GM18870 (cell line): ENCODE data around the gene CPA1.

Source experiments
- ATAC-seq: cut with Tn5 transposase; IDR thresholded peaks from one replicate; pipeline ENCODE4 v1.9.1; 2021; ENCODE audit warnings: moderate library complexity; ENCODE audit not compliant: unreplicated experiment

Gene CPA1

GRCh38 chr7:130393841-130394411, 13.6 kb downstream of the CPA1 start:
- ATAC-seq = no peak

DNA sequence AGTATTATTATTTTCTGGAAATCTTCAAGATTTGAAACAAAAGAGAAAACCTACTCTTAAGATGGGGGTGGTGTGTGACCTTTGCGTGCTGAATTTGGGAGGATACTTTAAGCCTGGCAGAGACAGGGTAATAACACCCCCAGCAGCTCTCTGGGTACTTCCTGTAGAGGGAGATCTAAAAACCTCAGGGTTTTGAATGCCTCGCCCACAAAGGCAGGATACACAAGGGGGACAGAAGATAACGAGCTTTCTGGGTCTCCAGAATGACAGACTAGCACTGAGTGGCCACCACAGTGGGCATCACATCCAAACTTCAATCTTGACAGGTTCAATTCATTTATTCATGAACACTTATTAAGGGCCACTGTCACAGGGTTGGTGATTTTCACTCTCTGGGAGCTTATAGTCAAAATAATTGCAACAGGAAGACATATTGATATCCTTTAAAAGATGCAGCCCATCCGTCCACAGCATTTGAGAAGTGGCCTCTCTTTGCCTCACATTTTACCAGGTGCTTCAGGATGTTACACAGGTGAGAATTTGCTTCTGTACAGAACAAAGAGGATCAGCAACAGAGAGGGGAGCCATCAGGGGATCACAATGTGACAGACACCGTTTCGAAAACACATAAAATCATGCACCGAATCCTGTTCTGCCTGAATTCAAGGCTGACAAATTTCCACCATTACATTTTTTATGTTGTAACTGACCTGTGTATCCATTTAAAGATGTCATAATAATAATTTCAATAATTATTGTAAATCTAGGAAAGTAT, 14.3 kb downstream of the CPA1 start:
- no peak for ATAC-seq

GRCh38 chr7:130395421-130395820, 15.1 kb downstream of the CPA1 start:
- ATAC-seq = no peak

- no peak for ATAC-seq
These were observed 15.8 kb downstream of the CPA1 start for GRCh38 chr7:130396109-130396508.

DNA sequence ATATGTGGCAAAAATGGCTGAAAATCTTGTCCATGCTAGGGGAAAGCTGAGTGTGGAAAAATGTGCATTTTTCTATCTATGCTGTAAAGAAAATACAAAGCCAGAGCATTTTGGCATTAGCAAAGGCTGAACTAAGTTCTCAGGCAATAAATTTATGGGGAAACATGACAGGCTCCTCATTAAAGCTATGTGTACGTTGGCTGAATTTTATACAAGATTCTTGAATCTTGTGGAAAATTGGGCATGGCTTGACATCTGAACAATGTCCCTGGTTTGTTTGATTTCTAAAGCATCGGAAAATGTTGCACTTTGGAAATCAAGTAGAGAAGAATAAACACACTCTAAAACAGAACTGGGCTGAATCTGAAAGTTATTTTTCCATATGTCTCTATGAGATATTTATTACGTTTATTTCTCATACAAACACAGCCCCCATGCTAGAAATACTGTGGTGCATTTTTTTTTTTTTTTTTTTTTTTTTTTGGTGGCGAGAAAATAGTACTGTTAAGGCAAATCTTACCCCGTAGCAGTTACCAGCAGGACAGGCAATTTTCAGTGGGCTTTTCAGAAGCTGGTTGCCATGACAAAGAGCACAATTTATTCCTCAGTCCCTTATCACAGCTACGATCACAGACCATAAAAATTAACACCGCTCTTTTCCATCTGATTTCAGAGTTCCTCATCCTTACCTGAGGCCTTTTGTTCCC, 16.9 kb downstream of the CPA1 start:
- ATAC-seq = no peak

DNA sequence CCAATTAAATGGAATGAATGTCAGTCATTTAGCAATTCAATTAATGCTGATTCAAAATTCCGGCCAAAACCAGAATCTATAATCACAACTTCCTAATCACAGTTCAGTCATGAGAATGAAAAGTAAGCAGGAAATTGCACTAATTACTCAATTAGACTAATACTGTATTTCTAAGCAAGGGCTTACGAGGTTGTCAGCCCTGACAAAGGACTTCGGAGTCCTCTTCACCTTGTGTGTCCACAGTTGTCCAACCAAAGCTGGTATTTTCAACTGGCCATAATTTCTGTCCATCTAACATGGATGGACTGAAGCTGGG, 17.4 kb downstream of the CPA1 start:
- ATAC-seq = no peak

- no peak for ATAC-seq
These were observed 18.3 kb downstream of the CPA1 start for GRCh38 chr7:130398526-130399090.

DNA sequence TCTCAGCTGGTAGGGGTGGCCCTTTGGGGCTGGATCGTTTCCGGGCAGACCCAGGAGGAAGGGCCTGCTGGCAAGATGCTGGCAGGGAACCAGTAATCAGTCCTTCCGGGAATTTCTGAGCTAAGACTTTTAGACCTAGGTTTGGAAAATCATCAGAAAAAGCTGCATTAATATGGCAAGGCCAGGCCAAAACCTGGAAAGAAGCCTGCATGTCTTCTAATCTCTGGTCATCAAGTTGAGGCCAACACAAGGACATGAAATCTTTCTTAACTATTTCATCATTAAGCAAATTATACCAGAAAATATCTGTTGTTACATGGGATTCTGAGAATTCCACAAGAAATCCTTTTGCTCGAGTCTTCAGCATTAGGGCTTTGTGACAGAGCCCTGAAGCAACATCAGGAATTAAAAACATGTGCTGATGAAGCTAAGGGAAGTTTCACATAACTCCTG, 19.9 kb downstream of the CPA1 start:
- ATAC-seq = no peak

DNA sequence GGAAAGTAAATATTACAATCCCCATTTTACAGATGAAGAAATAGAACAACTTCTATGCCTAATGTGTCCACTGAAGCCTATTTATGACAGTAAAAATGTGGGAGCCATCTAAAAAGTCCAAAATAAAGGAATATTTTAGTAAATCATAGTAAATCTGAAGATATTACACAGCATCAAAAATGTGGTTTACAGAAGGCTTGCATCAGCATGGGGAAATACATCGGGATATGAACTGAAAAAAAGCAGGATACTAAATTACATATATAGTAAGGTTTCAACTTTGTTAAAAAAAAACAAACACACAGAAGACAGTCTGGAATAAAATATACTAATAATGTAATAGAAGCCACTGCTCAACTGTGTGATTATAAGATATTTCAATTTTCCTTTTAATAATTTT, 20.8 kb downstream of the CPA1 start:
- no peak for ATAC-seq

DNA sequence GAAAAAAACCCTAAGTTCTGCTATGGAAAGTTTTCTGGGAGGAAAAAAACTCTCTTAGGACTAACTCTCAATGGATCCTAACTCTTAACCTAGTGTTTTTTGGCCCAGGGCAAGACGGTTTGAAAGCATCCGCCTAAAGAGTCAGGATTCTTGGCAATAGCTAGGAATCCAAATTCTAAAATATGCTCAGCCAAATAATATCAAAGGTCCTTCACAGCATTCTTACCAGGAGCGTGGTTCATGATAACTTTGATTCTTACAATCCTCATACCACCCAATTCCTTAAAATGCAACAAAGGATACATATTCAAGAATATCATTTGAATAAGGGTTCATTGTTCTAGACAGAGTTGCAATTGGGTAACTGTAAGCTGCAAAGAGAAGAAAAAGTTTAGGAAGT, 21.3 kb downstream of the CPA1 start:
- ATAC-seq = no peak

- no peak for ATAC-seq
These were observed 24.7 kb downstream of the CPA1 start for GRCh38 chr7:130405003-130405402.

DNA sequence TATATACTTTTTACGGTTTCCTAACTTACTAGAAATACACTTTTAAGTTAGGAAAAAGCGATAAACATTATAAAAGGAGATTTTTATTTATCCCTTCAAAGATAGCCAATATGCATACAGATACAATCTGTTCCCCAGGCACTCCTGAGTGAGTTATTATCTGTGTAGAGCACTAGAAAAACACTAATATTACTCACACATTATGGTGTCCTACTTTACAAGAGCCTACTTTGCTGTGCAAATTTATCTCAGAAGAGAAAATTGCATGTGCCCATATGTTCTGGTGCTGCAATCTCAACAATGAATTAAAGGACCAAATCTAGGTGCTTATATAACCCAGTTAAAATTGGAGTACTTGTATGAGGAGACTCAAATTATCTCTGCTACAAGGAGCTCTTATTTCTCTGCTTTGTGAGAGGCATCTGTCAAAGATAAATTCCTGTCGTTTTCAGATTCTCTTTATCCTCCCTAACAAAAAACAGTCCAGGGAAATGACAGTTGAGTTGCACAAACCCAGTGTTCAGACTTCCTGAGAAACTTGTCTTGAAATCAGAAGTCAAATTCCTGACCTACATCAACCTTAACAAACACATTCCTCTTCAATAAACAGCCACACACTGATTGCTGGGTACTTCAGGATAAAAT, 28.9 kb downstream of the CPA1 start:
- ATAC-seq = no peak

DNA sequence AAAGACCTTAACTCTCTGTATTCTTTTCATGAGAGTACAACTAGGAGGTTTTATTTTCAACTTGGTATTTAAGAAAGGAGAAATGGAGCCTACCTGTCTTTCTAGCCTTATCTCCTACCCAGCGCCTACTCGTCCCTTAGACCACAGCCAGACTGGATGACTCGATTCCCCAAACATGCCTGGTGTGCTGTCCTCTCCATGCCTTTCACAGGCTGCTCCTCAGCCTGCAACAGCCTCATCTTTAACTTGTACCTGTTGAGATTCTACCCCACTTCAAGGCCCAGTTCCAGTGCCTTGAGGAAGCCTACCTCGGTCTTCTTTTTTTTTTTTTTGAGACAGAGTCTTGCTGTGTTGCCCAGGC, 29.4 kb downstream of the CPA1 start:
- no peak for ATAC-seq

GRCh38 chr7:130410868-130411541, 30.7 kb downstream of the CPA1 start:
- ATAC-seq = no peak

GRCh38 chr7:130413201-130413600, 32.9 kb downstream of the CPA1 start:
- no peak for ATAC-seq

- ATAC-seq = no peak
These were observed 34.7 kb downstream of the CPA1 start for GRCh38 chr7:130415006-130415405.

- ATAC-seq = no peak
These were observed 36.9 kb downstream of the CPA1 start for GRCh38 chr7:130417213-130417612.

- no peak for ATAC-seq
These were observed 38.0 kb downstream of the CPA1 start for GRCh38 chr7:130418306-130418705.

DNA sequence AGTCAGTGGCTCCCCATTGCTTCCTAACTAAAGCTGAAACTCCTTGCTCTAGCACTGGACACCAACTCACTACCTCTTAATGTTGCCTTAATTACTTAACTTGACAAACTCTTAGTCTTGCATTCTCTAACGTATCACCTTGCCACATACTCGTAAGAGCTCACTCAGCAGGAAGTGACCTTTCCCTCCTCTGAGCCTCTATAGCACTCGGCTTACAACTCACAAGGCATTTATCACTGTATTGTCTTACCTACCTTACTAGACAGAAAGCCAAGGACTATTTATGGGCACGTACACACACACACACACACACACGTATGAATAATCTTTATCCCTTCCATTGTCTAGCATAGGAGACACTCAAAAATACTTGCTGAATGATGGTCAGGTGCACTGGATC, 39.4 kb downstream of the CPA1 start:
- ATAC-seq = no peak

DNA sequence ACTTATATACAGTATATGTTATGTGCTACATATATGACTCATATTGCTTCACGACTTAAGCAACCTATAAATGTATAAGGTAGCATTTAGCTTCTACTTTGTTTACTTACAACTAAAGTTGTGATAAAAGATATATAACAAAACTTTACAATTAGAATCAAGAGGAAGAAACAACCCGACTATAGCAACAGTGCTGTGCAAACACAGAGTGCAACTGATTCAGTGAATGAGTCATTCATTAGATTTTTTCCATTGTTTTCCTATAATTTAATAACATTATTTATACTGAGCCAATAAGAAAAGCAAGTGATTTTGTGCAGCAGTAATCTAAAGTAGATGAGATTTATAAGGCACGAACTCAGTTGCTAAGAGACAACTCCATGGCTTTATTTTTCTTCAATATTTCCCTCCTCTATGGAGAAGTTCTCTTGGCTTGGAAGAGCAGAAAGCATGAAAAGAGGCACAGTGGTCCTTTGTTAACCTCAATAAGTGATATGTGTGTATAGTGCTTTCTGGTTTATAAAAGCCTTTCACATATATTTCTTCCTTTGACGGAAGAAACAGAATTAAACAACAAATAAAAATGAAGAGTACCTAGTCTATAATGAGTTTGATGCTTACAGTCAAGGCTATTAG, 40.8 kb downstream of the CPA1 start:
- no peak for ATAC-seq

DNA sequence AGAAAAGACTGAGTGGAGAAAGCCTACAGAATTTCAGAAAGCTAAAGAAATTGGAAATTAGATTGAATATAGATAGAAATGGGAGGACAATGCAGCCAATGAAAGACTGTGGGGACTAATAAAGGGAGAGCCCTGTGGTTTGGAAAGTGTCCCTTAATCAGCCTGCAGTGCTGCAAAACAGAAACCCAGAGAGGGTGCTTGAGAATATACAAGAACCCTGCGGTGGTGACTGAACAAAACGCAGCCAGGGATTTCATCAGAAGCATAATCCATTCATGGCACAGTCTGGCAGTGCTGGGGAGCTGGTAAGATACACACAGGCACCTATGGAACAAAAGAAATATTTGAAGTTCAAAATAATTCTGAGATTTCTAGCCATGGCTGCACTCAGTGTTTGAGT, 41.4 kb downstream of the CPA1 start:
- ATAC-seq = no peak
